Stomach (tissue), 9 donors: ENCODE results near the gene PCDH15. TPM values are rescaled to one million over a fixed set of nuclear protein-coding genes. Genes with fewer than 3 reads are reported as not detected.

ENCODE experiments used
- DNase-seq, 2 donors: peaks; one replicate each; pipeline versions ENCODE4 v3.0.0 to v3.0.0-alpha.2; 2013 to 2019
- H3K27ac ChIP-seq, 5 donors: fragments of 200-600 bp in 4 of 5; sonication (generic) in 4 of 5; one replicate each; pipeline ENCODE4 v1.5.1; 2013 to 2019; ENCODE audit warnings: mild to moderate bottlenecking in 1 of 5, moderate library complexity in 1 of 5
- H3K27me3 ChIP-seq, 3 donors: fragments of 200-600 bp; sonication (generic); one replicate each; pipeline ENCODE4 v1.5.1; 2017 to 2019; ENCODE audit warnings: mixed run types in 1 of 3
- H3K36me3 ChIP-seq, 4 donors: fragments of 200-600 bp; sonication (generic); 1 replicate in 3 of 4; 2 replicates in 1 of 4; pipeline ENCODE4 v1.5.1; 2016 to 2019
- H3K4me1 ChIP-seq, 4 donors: fragments of 200-600 bp; sonication (generic); one replicate each; pipeline ENCODE4 v1.5.1; 2016 to 2019
- H3K4me3 ChIP-seq, 4 donors: fragments of 200-600 bp; sonication (generic) in 3 of 4; one replicate each; pipeline ENCODE4 v1.5.1; 2016 to 2019; ENCODE audit warnings: mild to moderate bottlenecking in 1 of 4
- H3K9me3 ChIP-seq, 4 donors: fragments of 200-600 bp; sonication (generic); one replicate each; pipeline ENCODE4 v1.5.1; 2016 to 2019
- EP300 ChIP-seq: sonication (generic); formaldehyde crosslinking; IDR thresholded peaks from one replicate; pipeline ENCODE4 v1.6.1; 2017; ENCODE audit warnings: antibody characterized with exemption
- POLR2A ChIP-seq, 4 donors: fragments of 450-650 bp; IDR thresholded peaks; one replicate each; pipeline ENCODE4 v1.6.1; 2016; ENCODE audit warnings: antibody characterized with exemption in 4 of 4, control low read depth in 2 of 4, mild to moderate bottlenecking in 1 of 4, moderate library complexity in 1 of 4
- POLR2AphosphoS5 ChIP-seq, 3 donors: sonication (generic); formaldehyde crosslinking; IDR thresholded peaks; one replicate each; pipeline ENCODE4 v1.6.1; 2016; ENCODE audit warnings: antibody characterized with exemption in 3 of 3
- WGBS, 5 donors: extraction: QIAGEN DNeasy Blood & Tissue Kit in 3 of 5; methylation state at CpG; one replicate each; pipeline versions ENCODE4 v1.1.5 to v1.1.7; 2013 to 2018; 5-methylcytosine and 5-hydroxymethylcytosine counted together
- intact Hi-C: fragments of 100-400 bp; cut with DNase I; formaldehyde crosslinking; loops from one replicate; pipeline ENCODE4 v1.15.1; 2023; ENCODE audit warnings: low total_unique reads
- polyA plus RNA-seq, 3 donors: library from polyadenylated mRNA; stranded (reverse); fragments of 200-250 nt; gene quantifications; one replicate each; pipeline ENCODE4 v1.2.3, GENCODE V29; 2013
- total RNA-seq, 5 donors: library from RNA; depleted of rRNA; stranded (reverse); fragments of >200 nt; gene quantifications; one replicate each; pipeline versions ENCODE4 v1.1.0 to v1.2.3, GENCODE V29; 2014 to 2016
- TF ChIP-seq, protein P1 (sequence below), 7 experiments: fragments of 450-650 bp in 4 of 7; fragments of 200-600 bp in 3 of 7; sonication (generic) in 3 of 7; IDR thresholded peaks; one replicate each; pipeline ENCODE4 v1.5.1; 2016 to 2019; ENCODE audit warnings: antibody characterized with exemption in 7 of 7, control low read depth in 2 of 7, mild to moderate bottlenecking in 1 of 7
- donor health status: healthy with polysubstance abuse.
- donor health status: Bipolar disorder and iron deficiency.
- donor health status: healthy.

PCDH15 gene
- total and polyA plus RNA-seq, 8 donors, result 3.7 TPM; not detected in 7

DNA sequence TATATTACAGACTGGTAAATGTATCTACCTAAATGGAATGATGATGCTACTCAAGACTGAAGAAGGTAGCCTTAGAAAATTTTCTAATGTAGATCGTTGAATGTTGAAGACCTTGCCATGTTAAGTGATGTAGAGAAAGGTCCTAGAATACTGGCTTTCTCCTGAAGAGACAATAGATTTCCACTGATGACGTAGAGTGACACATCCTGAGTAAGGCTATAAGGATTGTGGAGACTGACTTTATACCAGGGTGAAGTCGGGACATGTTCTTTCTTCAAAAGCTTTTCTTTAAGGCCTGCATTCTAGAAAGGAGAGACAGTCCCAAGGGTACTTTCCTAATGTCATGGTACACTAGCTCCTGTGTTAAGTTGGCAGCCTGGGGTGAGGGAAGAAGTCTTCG lies 58.6 kb downstream of the PCDH15 start:
- no peak for DNase-seq
- no peak for TF ChIP-seq POLR2A (IDR thresholded peaks at IDR 0.05)
- no peak for TF ChIP-seq EP300
- TF ChIP-seq, protein P1, sequence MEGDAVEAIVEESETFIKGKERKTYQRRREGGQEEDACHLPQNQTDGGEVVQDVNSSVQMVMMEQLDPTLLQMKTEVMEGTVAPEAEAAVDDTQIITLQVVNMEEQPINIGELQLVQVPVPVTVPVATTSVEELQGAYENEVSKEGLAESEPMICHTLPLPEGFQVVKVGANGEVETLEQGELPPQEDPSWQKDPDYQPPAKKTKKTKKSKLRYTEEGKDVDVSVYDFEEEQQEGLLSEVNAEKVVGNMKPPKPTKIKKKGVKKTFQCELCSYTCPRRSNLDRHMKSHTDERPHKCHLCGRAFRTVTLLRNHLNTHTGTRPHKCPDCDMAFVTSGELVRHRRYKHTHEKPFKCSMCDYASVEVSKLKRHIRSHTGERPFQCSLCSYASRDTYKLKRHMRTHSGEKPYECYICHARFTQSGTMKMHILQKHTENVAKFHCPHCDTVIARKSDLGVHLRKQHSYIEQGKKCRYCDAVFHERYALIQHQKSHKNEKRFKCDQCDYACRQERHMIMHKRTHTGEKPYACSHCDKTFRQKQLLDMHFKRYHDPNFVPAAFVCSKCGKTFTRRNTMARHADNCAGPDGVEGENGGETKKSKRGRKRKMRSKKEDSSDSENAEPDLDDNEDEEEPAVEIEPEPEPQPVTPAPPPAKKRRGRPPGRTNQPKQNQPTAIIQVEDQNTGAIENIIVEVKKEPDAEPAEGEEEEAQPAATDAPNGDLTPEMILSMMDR (IDR thresholded peaks at IDR 0.05), result no peak
- no peak for TF ChIP-seq POLR2AphosphoS5 (IDR thresholded peaks at IDR 0.05)
- H3K36me3 ChIP-seq, result no peaks in the 10 kb centered on the region
- 84 to 90% (median 90%) methylated on average over 4 of the region's 4 CpGs for WGBS, 5 donors
- no peaks in the 10 kb centered on the region for H3K9me3 ChIP-seq
- H3K27me3 ChIP-seq, result no peaks in the 10 kb centered on the region
- no peak overlapping the region for H3K4me3 ChIP-seq
- no peak overlapping the region for H3K27ac ChIP-seq
- intact Hi-C loops, result no loop called here
- no peaks in the 10 kb centered on the region for H3K4me1 ChIP-seq

- Histone ChIP-seq H3K36me3 (no peaks in the 10 kb centered on the region), H3K4me3 (no peak overlapping the region), H3K27ac (no peak overlapping the region), H3K27me3 (no peaks in the 10 kb centered on the region), H3K4me1 (no peaks in the 10 kb centered on the region), H3K9me3 (peaks cover 0 to 5% (median 0%) of the 10 kb centered on the region in 4 donors)
- intact Hi-C loops, result no loop called here
- DNase-seq, result no peak
- TF ChIP-seq, protein P1 (IDR thresholded peaks at IDR 0.05), result no peak
- TF ChIP-seq POLR2AphosphoS5 (IDR thresholded peaks at IDR 0.05) (no peak), EP300 (no peak), POLR2A (IDR thresholded peaks at IDR 0.05) (no peak)
- 84 to 98% (median 88%) methylated on average over 1 of the region's 1 CpG for WGBS, 5 donors
Observed at GRCh38 chr10:54728511-54728910, 72.5 kb downstream of the PCDH15 start.

- 37 to 96% (median 92%) methylated on average over 1 of the region's 1 CpG for WGBS, 5 donors
- Histone ChIP-seq H3K27me3 (no peaks in the 10 kb centered on the region), H3K36me3 (no peaks in the 10 kb centered on the region), H3K9me3 (peaks cover 0 to 32% (median 8%) of the 10 kb centered on the region in 4 donors), H3K4me3 (no peak overlapping the region), H3K4me1 (no peaks in the 10 kb centered on the region), H3K27ac (no peak overlapping the region)
- intact Hi-C loops, result no loop called here
- DNase-seq, result no peak
- TF ChIP-seq POLR2AphosphoS5 (IDR thresholded peaks at IDR 0.05) (no peak), POLR2A (IDR thresholded peaks at IDR 0.05) (no peak), EP300 (no peak)
- TF ChIP-seq, protein P1 (IDR thresholded peaks at IDR 0.05), result no peak
Observed at GRCh38 chr10:54722075-54722474, 79.0 kb downstream of the PCDH15 start.

GRCh38 chr10:54710918-54711317 lies 90.1 kb downstream of the PCDH15 start:
- 50 to 72% (median 58%) methylated on average over 3 of the region's 3 CpGs for WGBS, 5 donors
- intact Hi-C loops, result no loop called here
- peaks cover 0 to 10% (median 0%) of the 10 kb centered on the region in 4 donors for H3K9me3 ChIP-seq
- no peaks in the 10 kb centered on the region for H3K27me3 ChIP-seq
- no peaks in the 10 kb centered on the region for H3K36me3 ChIP-seq
- TF ChIP-seq POLR2AphosphoS5 (IDR thresholded peaks at IDR 0.05) (no peak), EP300 (no peak), POLR2A (IDR thresholded peaks at IDR 0.05) (no peak)
- TF ChIP-seq, protein P1 (IDR thresholded peaks at IDR 0.05), result no peak
- no peak overlapping the region for H3K27ac ChIP-seq
- no peak overlapping the region for H3K4me3 ChIP-seq
- H3K4me1 ChIP-seq, result no peaks in the 10 kb centered on the region
- DNase-seq, result peak in 1 of 2 donors; percentile 2
